GM18520 (cell line): ENCODE measurements around the gene ACAA1.
"Not testable (repeated sequence)": the region's sequence is repeated elsewhere in the genome, so short reads cannot be mapped to it uniquely, and the experiment has no call there.

Experiments
- ATAC-seq: cut with Tn5 transposase; IDR thresholded peaks from one replicate; pipeline ENCODE4 v1.9.1; 2021; ENCODE audit not compliant: unreplicated experiment

ACAA1 gene

GRCh38 chr3:38136393-38136776 lies 542 bp downstream of the ACAA1 start:
- ATAC-seq = no peak

- ATAC-seq = not testable (repeated sequence)
These were observed 1.2 kb downstream of the ACAA1 start for GRCh38 chr3:38135621-38136277.

- not testable (repeated sequence) for ATAC-seq
These were observed 2.3 kb downstream of the ACAA1 start for GRCh38 chr3:38134517-38135143.

- ATAC-seq = no peak
These were observed 3.1 kb downstream of the ACAA1 start for GRCh38 chr3:38133557-38134405.

GRCh38 chr3:38133209-38133556 lies 3.7 kb downstream of the ACAA1 start:
- no peak for ATAC-seq

- no peak for ATAC-seq
These were observed 5.1 kb downstream of the ACAA1 start for GRCh38 chr3:38131621-38132369.

GRCh38 chr3:38130631-38131065 lies 6.3 kb downstream of the ACAA1 start:
- ATAC-seq = no peak

- no peak for ATAC-seq
These were observed 7.9 kb downstream of the ACAA1 start for GRCh38 chr3:38129058-38129457.

- ATAC-seq = no peak
These were observed 8.6 kb downstream of the ACAA1 start for GRCh38 chr3:38128303-38128655.

- no peak for ATAC-seq
These were observed 9.2 kb downstream of the ACAA1 start for GRCh38 chr3:38127611-38128302.

GRCh38 chr3:38126121-38126892 lies 10.6 kb downstream of the ACAA1 start:
- no peak for ATAC-seq

GRCh38 chr3:38125305-38126120 lies 11.4 kb downstream of the ACAA1 start:
- ATAC-seq = no peak

GRCh38 chr3:38124324-38125122 lies 12.4 kb downstream of the ACAA1 start:
- no peak for ATAC-seq

GRCh38 chr3:38122712-38123290 lies 14.1 kb downstream of the ACAA1 start:
- ATAC-seq = no peak

- ATAC-seq = no peak
These were observed 15.0 kb downstream of the ACAA1 start for GRCh38 chr3:38121832-38122461.

GRCh38 chr3:38121451-38121831 lies 15.5 kb downstream of the ACAA1 start:
- ATAC-seq = no peak

- ATAC-seq = no peak
These were observed 16.1 kb downstream of the ACAA1 start for GRCh38 chr3:38120693-38121450.
